Astrocyte (in vitro differentiated cells and primary cell): ENCODE data around the gene APOOL. TPM values are rescaled to one million over a fixed set of nuclear protein-coding genes. Genes with fewer than 3 reads are reported as not detected.

Source experiments
- DNase-seq: peaks from one replicate; pipeline ENCODE4 v3.0.0-alpha.2; 2010; ENCODE audit warnings: low read depth
- FAIRE-seq: peaks from 2 replicates; lab custom pipeline; 2011; peaks lifted over from hg19 to GRCh38; lab: Jason Lieb, UNC
- H2AFZ ChIP-seq: 2 replicates; pipeline ENCODE4 v1.6.0; 2012; ENCODE audit warnings: low read depth, low read length, inconsistent platforms
- H3K27ac ChIP-seq: 2 replicates; pipeline ENCODE4 v1.5.1; 2011; ENCODE audit warnings: low read depth, low read length, inconsistent platforms
- H3K27me3 ChIP-seq: 2 replicates; pipeline ENCODE4 v1.6.0; 2011; ENCODE audit warnings: low read length, inconsistent platforms; ENCODE audit not compliant: insufficient read depth
- H3K36me3 ChIP-seq: 2 replicates; pipeline ENCODE4 v1.5.1; 2011; ENCODE audit warnings: low read length, inconsistent platforms; ENCODE audit not compliant: insufficient read depth
- H3K4me1 ChIP-seq: 2 replicates; pipeline ENCODE4 v1.5.1; 2011; ENCODE audit warnings: low read length, inconsistent platforms; ENCODE audit not compliant: insufficient read depth
- H3K4me2 ChIP-seq: 2 replicates; pipeline ENCODE4 v1.6.0; 2012; ENCODE audit warnings: low read length, inconsistent platforms
- H3K4me3 ChIP-seq: 2 replicates; pipeline ENCODE4 v1.5.1; 2011; ENCODE audit warnings: low read depth, mild to moderate bottlenecking, low read length, inconsistent platforms; ENCODE audit not compliant: insufficient read depth
- H3K79me2 ChIP-seq: 2 replicates; pipeline ENCODE4 v1.6.0; 2012; ENCODE audit warnings: mild to moderate bottlenecking, low read length, inconsistent platforms; ENCODE audit not compliant: insufficient read depth
- H3K9ac ChIP-seq: 2 replicates; pipeline ENCODE4 v1.6.0; 2012; ENCODE audit warnings: mild to moderate bottlenecking, low read length, inconsistent platforms
- H3K9me3 ChIP-seq: 2 replicates; pipeline ENCODE4 v1.5.1; 2012; ENCODE audit warnings: low read depth, mild to moderate bottlenecking, low read length, inconsistent platforms; ENCODE audit not compliant: insufficient read depth
- H4K20me1 ChIP-seq: 2 replicates; pipeline ENCODE4 v1.6.0; 2012; ENCODE audit warnings: low read length, inconsistent platforms; ENCODE audit not compliant: insufficient read depth
- H3K27ac Mint-ChIP-seq: one replicate; pipeline ENCODE4 v1.8.0; 2021; ENCODE audit warnings: mild to moderate bottlenecking, mixed read lengths; ENCODE audit not compliant: unreplicated experiment
- H3K27me3 Mint-ChIP-seq: one replicate; pipeline ENCODE4 v1.8.0; 2021; ENCODE audit warnings: low read depth, mixed read lengths; ENCODE audit not compliant: unreplicated experiment
- H3K36me3 Mint-ChIP-seq: one replicate; pipeline ENCODE4 v1.8.0; 2021; ENCODE audit warnings: low read depth, mixed read lengths; ENCODE audit not compliant: unreplicated experiment
- H3K4me1 Mint-ChIP-seq: one replicate; pipeline ENCODE4 v1.8.0; 2021; ENCODE audit warnings: low read depth, mixed read lengths; ENCODE audit not compliant: unreplicated experiment
- H3K4me3 Mint-ChIP-seq: one replicate; pipeline ENCODE4 v1.8.0; 2021; ENCODE audit warnings: mild to moderate bottlenecking, moderate library complexity, mixed read lengths; ENCODE audit not compliant: unreplicated experiment
- H3K9me3 Mint-ChIP-seq: one replicate; pipeline ENCODE4 v1.8.0; 2021; ENCODE audit warnings: mild to moderate bottlenecking, mixed read lengths; ENCODE audit not compliant: unreplicated experiment
- EZH2 ChIP-seq: IDR thresholded peaks from 2 replicates; pipeline ENCODE4 v1.6.1; 2012; ENCODE audit warnings: mild to moderate bottlenecking, low read length, inconsistent platforms; ENCODE audit not compliant: insufficient read depth
- total RNA-seq: library from RNA; stranded (reverse); gene quantifications from 2 replicates; pipeline ENCODE4 v1.2.1, GENCODE V29; 2021
- TF ChIP-seq, protein P1 (sequence below): IDR thresholded peaks from 2 replicates; pipeline ENCODE4 v1.5.1; 2011; ENCODE audit warnings: low read depth, mild to moderate bottlenecking, inconsistent platforms, low read length, moderate library complexity; ENCODE audit not compliant: insufficient read depth

The APOOL gene
- total RNA-seq, 1 donor from 2014 or later: 18.2 TPM

DNA sequence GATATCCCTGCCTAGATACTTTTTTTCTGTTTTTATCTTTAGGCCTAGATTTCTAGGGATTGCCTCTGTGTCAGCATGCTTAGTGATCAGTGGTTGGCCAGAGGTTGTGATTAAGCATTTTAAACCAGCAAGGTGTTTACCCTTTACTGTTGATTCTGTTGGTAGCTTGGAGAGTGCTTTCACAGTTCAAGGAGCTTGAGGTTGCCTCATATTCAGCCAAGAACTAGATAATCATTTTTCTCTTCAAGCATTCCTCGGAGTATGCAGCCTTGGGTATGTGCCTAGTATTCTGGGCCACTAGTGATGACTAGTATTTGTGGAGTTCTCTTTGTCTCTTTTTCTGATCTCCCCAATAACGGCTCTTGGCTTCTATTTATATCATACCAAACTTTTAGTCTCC is 20.4 kb downstream of the APOOL start:
- FAIRE-seq: peak; percentile 90
- Mint-ChIP-seq H3K9me3 (no peaks in the 10 kb centered on the region), H3K27ac (no peak overlapping the region)

DNA sequence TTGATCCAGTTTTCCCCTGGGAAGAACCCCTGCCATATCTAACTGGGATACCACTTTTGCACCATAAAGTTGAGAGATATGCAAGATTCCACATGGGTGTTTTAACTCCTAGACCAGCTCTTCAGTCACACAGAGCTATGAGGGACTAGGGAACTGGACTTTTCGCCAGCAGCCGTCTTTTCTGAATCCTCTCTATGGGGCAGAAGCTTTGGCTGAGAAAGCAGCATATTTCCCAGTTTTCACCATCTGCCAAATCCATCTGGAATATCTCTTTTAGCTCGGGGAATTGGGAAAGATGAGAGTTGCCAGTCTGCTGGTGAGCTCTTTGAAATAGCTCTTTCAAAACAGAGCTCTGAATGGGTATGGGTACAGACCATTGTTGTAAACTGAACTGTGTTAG is 20.9 kb downstream of the APOOL start:
- DNase-seq: no peak
- H4K20me1 ChIP-seq: peaks cover 3% of the 10 kb centered on the region
- Mint-ChIP-seq H3K27me3 (no peaks in the 10 kb centered on the region), H3K9me3 (no peaks in the 10 kb centered on the region), H3K4me1 (no peaks in the 10 kb centered on the region), H3K4me3 (no peak overlapping the region), H3K36me3 (peaks cover 6% of the 10 kb centered on the region), H3K27ac (no peak overlapping the region)
- H3K36me3 ChIP-seq: no peaks in the 10 kb centered on the region
- no peak overlapping the region for H3K9ac ChIP-seq
- no peak overlapping the region for H3K4me2 ChIP-seq
- no peaks in the 10 kb centered on the region for H3K9me3 ChIP-seq
- H2AFZ ChIP-seq: no peak overlapping the region
- TF ChIP-seq, protein P1, sequence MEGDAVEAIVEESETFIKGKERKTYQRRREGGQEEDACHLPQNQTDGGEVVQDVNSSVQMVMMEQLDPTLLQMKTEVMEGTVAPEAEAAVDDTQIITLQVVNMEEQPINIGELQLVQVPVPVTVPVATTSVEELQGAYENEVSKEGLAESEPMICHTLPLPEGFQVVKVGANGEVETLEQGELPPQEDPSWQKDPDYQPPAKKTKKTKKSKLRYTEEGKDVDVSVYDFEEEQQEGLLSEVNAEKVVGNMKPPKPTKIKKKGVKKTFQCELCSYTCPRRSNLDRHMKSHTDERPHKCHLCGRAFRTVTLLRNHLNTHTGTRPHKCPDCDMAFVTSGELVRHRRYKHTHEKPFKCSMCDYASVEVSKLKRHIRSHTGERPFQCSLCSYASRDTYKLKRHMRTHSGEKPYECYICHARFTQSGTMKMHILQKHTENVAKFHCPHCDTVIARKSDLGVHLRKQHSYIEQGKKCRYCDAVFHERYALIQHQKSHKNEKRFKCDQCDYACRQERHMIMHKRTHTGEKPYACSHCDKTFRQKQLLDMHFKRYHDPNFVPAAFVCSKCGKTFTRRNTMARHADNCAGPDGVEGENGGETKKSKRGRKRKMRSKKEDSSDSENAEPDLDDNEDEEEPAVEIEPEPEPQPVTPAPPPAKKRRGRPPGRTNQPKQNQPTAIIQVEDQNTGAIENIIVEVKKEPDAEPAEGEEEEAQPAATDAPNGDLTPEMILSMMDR: no peak
- TF ChIP-seq EZH2: no peak
- H3K27ac ChIP-seq: no peak overlapping the region
- H3K79me2 ChIP-seq: peaks cover 14% of the 10 kb centered on the region
- no peaks in the 10 kb centered on the region for H3K27me3 ChIP-seq
- H3K4me1 ChIP-seq: no peaks in the 10 kb centered on the region
- no peak overlapping the region for H3K4me3 ChIP-seq
- no peak for FAIRE-seq

More for the DNA sequence above, 20.4 kb downstream of the APOOL start:
- Mint-ChIP-seq H3K4me1 (no peaks in the 10 kb centered on the region), H3K27me3 (no peaks in the 10 kb centered on the region), H3K36me3 (peaks cover 6% of the 10 kb centered on the region), H3K4me3 (no peak overlapping the region)
- Histone ChIP-seq H3K36me3 (no peaks in the 10 kb centered on the region), H3K9me3 (no peaks in the 10 kb centered on the region), H3K4me3 (no peak overlapping the region), H3K4me1 (no peaks in the 10 kb centered on the region), H3K27ac (no peak overlapping the region), H2AFZ (no peak overlapping the region), H3K79me2 (peaks cover 18% of the 10 kb centered on the region), H4K20me1 (peaks cover 5% of the 10 kb centered on the region), H3K9ac (no peak overlapping the region), H3K4me2 (no peak overlapping the region), H3K27me3 (no peaks in the 10 kb centered on the region)
- TF ChIP-seq, protein P1: no peak
- TF ChIP-seq EZH2: no peak
- DNase-seq: peak; percentile 74

DNA sequence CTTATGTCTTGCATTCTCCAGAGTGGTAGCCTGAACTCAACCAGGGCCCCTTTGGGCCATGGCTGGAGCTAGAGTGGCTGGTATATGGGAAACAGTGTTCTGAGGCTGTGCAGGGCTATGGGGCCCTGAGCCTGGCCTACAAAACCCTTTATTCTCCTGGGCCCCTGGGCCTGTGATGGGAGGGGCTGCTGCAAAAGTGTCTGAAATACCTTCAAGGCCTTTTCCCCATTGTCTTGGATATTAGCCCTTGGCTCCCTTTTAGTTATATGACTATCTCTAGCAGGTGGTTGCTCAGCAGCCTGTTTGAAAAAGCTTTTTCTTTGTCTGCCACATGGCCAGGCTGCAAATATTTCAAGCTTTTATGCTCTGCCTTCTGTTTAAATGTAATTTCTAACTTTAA is 22.5 kb downstream of the APOOL start:
- no peak for TF ChIP-seq EZH2
- TF ChIP-seq, protein P1: no peak
- no peak overlapping the region for H3K4me3 Mint-ChIP-seq
- no peak for DNase-seq
- H2AFZ ChIP-seq: no peak overlapping the region
- H4K20me1 ChIP-seq: no peaks in the 10 kb centered on the region
- H3K79me2 ChIP-seq: no peaks in the 10 kb centered on the region
- H3K27me3 ChIP-seq: no peaks in the 10 kb centered on the region
- H3K27ac ChIP-seq: no peak overlapping the region
- no peaks in the 10 kb centered on the region for H3K4me1 ChIP-seq
- no peak overlapping the region for H3K4me3 ChIP-seq
- H3K36me3 ChIP-seq: no peaks in the 10 kb centered on the region
- H3K4me1 Mint-ChIP-seq: no peaks in the 10 kb centered on the region
- H3K27ac Mint-ChIP-seq: no peak overlapping the region
- H3K9me3 Mint-ChIP-seq: no peaks in the 10 kb centered on the region
- H3K9me3 ChIP-seq: no peaks in the 10 kb centered on the region
- FAIRE-seq: no peak
- H3K27me3 Mint-ChIP-seq: no peaks in the 10 kb centered on the region
- peaks cover 6% of the 10 kb centered on the region for H3K36me3 Mint-ChIP-seq
- H3K9ac ChIP-seq: no peak overlapping the region
- no peak overlapping the region for H3K4me2 ChIP-seq
